ENCODE measurements around the gene TTLL11. TPM values are rescaled to one million over a fixed set of nuclear protein-coding genes. Genes with fewer than 3 reads are reported as not detected.
A peak's percentile ranks its signal among the peaks of the same experiment; 100 is the strongest.

Gene TTLL11
- total RNA-seq, 4 donors from 2014 or later: 9.1 to 47.4 (median 11.3) TPM

DNA sequence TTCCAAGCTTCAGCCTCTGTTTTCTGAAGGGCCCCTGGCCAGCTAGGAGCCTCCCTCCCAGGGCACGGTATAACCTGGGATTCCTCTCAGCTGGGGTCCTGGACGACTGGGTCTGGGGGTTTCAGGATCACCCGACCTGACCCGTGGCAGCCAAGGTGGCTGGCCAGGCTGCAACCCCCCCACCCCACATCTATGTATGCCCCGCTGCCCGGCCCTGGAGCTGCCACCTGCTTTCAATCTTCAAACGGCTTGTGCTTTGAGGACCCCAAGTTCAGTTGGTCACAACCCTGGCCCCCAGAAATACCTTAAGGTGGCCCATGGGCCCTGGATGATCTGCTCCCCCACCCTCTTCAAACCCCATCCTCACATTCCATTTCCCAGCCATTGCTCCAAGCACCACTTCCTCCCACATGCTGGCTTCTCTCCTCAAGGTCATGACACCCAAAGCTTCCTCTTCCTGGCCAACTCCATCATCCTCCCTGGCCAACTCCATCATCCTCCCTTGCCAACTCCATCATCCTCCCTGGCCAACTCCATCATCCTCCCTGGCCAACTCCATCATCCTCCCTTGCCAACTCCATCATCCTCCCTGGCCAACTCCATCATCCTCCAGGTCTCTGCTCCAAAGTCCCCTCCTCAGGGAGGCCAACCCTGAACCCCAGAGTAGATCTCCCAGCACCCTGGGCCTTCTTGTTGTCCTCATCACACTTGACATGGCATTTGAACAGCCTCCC lies 17.2 kb upstream of the TTLL11 start:
- H3K36me3 ChIP-seq: no peaks in the 10 kb centered on the region
- intact Hi-C loops (cut with DNase I; ENCODE audit: low total_unique reads): no loop called here
- DNase-seq: no peak
- no peak overlapping the region for H3K4me3 ChIP-seq
- peaks cover 0 to 6% (median 0%) of the 10 kb centered on the region in 4 donors for H3K4me1 ChIP-seq
- 93% methylated on average over 7 of the region's 7 CpGs; no CpG with 5 or more reads in 1 of the 2 donors for WGBS, 2 donors (ENCODE audit: low coverage in 1 of 2)
- in situ Hi-C loops (cut with MboI; ENCODE audit: low pct_ligation_motif_present in 1 of 4, low pct_unique_long_range_greater_than_20kb in 1 of 4, low sequenced_read_pairs in 3 of 4): loop anchor here (25.0 kb wide), 2 partner anchors 352 to 702 kb away; partner anchors contain the start of gene OR1K1 (in 4 of the 4)
- H3K9me3 ChIP-seq: no peaks in the 10 kb centered on the region
- TF ChIP-seq POLR2A (IDR thresholded peaks at IDR 0.05) (no peak), EP300 (IDR thresholded peaks at IDR 0.05; ENCODE audit: low read depth) (no peak), POLR2AphosphoS5 (IDR thresholded peaks at IDR 0.05) (no peak)
- TF ChIP-seq, protein P1, sequence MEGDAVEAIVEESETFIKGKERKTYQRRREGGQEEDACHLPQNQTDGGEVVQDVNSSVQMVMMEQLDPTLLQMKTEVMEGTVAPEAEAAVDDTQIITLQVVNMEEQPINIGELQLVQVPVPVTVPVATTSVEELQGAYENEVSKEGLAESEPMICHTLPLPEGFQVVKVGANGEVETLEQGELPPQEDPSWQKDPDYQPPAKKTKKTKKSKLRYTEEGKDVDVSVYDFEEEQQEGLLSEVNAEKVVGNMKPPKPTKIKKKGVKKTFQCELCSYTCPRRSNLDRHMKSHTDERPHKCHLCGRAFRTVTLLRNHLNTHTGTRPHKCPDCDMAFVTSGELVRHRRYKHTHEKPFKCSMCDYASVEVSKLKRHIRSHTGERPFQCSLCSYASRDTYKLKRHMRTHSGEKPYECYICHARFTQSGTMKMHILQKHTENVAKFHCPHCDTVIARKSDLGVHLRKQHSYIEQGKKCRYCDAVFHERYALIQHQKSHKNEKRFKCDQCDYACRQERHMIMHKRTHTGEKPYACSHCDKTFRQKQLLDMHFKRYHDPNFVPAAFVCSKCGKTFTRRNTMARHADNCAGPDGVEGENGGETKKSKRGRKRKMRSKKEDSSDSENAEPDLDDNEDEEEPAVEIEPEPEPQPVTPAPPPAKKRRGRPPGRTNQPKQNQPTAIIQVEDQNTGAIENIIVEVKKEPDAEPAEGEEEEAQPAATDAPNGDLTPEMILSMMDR (IDR thresholded peaks at IDR 0.05): no peak
- H3K27me3 ChIP-seq: no peaks in the 10 kb centered on the region
- no peak overlapping the region for H3K27ac ChIP-seq

DNA sequence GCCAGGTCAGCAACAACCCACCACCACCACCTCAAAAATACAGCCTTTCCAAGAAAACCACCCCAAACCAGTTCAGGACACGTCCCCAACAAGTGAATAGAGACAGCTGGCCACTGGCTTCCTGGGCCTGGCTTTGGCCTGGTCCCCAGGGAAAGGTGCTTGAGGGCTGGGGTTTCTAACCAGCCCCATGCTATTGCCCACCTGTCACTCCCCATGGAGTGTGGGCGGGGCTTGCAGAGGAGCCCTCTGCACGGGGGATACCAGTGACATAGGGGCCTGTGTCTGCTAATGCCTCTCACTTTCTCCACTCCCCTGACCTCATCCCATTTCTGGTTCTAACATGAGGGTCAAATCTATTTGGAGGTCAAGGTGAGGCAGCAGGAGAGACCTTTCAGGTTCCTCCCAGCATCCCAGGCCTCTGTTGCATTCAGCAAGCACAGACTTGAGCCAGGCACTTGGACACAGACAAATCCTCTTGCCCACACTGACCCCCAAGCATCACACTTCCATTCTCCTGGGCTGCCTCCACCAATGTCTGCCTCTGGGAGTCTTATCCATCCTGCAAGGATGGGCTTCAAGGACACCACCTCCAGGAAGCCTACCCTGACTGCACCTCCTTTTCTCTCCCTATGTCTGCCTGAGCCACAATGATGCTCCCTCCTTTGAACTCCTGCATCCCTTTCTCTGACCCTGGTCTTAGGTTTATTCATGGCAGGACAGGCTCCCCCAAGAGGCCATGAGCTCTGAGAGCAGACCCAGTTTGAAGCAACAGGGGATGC lies 16.1 kb upstream of the TTLL11 start:
- no peaks in the 10 kb centered on the region for H3K27me3 ChIP-seq
- no peak overlapping the region for H3K4me3 ChIP-seq
- no peaks in the 10 kb centered on the region for H3K36me3 ChIP-seq
- WGBS, 2 donors (ENCODE audit: low coverage in 1 of 2): 53% methylated on average over 3 of the region's 3 CpGs; no CpG with 5 or more reads in 1 of the 2 donors
- H3K4me1 ChIP-seq: peaks cover 0 to 6% (median 0%) of the 10 kb centered on the region in 4 donors
- H3K9me3 ChIP-seq: no peaks in the 10 kb centered on the region
- TF ChIP-seq POLR2A (IDR thresholded peaks at IDR 0.05): no peak
- intact Hi-C loops (cut with DNase I; ENCODE audit: low total_unique reads): no loop called here
- in situ Hi-C loops (cut with MboI; ENCODE audit: low pct_ligation_motif_present in 1 of 4, low pct_unique_long_range_greater_than_20kb in 1 of 4, low sequenced_read_pairs in 3 of 4): loop anchor here (25.0 kb wide), 2 partner anchors 353 to 703 kb away; partner anchors contain the start of gene OR1K1 (in 4 of the 4)
- DNase-seq: no peak
- H3K27ac ChIP-seq: peak overlapping the region in 1 of 4 donors; percentile 77

DNA sequence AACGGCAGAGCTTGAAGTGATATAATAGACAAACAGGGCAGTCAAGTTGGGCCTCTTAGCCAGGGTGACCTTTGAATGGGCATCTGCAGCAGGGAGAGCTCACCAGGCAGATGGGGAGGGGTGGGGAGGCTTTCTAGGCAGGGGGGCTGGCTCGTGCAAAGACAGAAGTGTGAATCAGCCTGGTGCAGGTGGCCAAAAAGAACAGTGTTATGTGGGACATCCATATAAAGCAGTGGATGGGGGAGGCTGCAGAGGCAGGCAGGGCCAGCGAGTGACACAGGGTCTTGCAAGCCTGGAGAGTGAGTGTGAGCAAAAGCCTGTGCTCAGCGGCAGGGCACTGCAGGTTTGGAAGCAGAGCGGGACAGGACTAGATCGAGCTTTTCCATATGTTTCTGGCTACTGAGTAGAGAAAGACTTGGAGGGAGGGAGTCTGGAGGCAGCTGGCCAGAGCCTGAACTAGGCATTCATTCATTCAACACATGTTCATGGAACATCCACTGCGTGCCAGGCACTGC lies 14.2 kb upstream of the TTLL11 start:
- no peaks in the 10 kb centered on the region for H3K36me3 ChIP-seq
- intact Hi-C loops (cut with DNase I; ENCODE audit: low total_unique reads): no loop called here
- H3K27me3 ChIP-seq: no peaks in the 10 kb centered on the region
- WGBS, 2 donors (ENCODE audit: low coverage in 1 of 2): 52 to 60% methylated on average over 4 to 7 of the region's 7 CpGs
- peaks cover 0 to 6% (median 0%) of the 10 kb centered on the region in 4 donors for H3K4me1 ChIP-seq
- no peak overlapping the region for H3K4me3 ChIP-seq
- no peak for DNase-seq
- TF ChIP-seq POLR2AphosphoS5 (IDR thresholded peaks at IDR 0.05) (no peak), POLR2A (IDR thresholded peaks at IDR 0.05) (no peak), EP300 (IDR thresholded peaks at IDR 0.05; ENCODE audit: low read depth) (no peak)
- TF ChIP-seq, protein P1 (IDR thresholded peaks at IDR 0.05): no peak
- peak overlapping the region in 3 of 4 donors; percentile 29 to 77 (median 65) for H3K27ac ChIP-seq
- in situ Hi-C loops (cut with MboI; ENCODE audit: low pct_ligation_motif_present in 1 of 4, low pct_unique_long_range_greater_than_20kb in 1 of 4, low sequenced_read_pairs in 3 of 4): loop anchor here (25.0 kb wide), 2 partner anchors 355 to 705 kb away; partner anchors contain the start of gene OR1K1 (in 4 of the 4)
- H3K9me3 ChIP-seq: no peaks in the 10 kb centered on the region

DNA sequence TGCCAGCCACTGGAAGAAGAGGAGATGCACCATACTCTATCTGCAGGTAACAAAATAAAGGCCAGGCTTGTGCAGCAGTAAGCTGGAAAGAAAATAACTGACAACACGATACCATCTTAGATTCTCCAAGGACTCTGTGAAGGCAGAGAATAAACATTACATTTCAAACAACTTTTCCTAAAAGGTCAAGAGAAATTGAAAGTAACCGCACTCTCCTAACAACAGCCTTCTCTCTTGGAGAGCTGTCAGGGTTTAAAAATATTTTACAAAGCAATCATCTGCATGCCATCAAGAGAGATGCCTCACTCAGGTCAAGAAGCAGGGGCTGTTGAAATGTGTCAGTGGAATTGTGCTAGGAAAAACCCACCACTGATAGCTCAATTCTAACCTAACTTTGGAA lies 13.5 kb upstream of the TTLL11 start:
- intact Hi-C loops (cut with DNase I; ENCODE audit: low total_unique reads) (no loop called here), in situ Hi-C loops (cut with MboI; ENCODE audit: low pct_ligation_motif_present in 1 of 4, low pct_unique_long_range_greater_than_20kb in 1 of 4, low sequenced_read_pairs in 3 of 4) (loop anchor here (25.0 kb wide), 2 partner anchors 356 to 706 kb away; partner anchors contain the start of gene OR1K1 (in 4 of the 4))
- WGBS, 2 donors (ENCODE audit: low coverage in 1 of 2): 72 to 88% methylated on average over 1 to 2 of the region's 2 CpGs

More for the DNA sequence above, 13.5 kb upstream of the TTLL11 start:
- peak overlapping the region in 2 of 4 donors; percentile 65 to 77 for H3K27ac ChIP-seq
- no peak overlapping the region for H3K4me3 ChIP-seq
- no peaks in the 10 kb centered on the region for H3K27me3 ChIP-seq
- no peaks in the 10 kb centered on the region for H3K36me3 ChIP-seq
- no peak for DNase-seq
- TF ChIP-seq POLR2AphosphoS5 (IDR thresholded peaks at IDR 0.05) (no peak), POLR2A (IDR thresholded peaks at IDR 0.05) (no peak), EP300 (IDR thresholded peaks at IDR 0.05; ENCODE audit: low read depth) (no peak)
- TF ChIP-seq, protein P1 (IDR thresholded peaks at IDR 0.05): no peak
- peaks cover 0 to 6% (median 0%) of the 10 kb centered on the region in 4 donors for H3K4me1 ChIP-seq
- no peaks in the 10 kb centered on the region for H3K9me3 ChIP-seq

All from transverse colon (tissue), 4 donors.